RCC 7860 (cell line): Measurements from ENCODE around the gene NPFFR1.
"Not testable (repeated sequence)": the region's sequence is repeated elsewhere in the genome, so short reads cannot be mapped to it uniquely, and the experiment has no call there.

Experiments
- DNase-seq: peaks from one replicate; pipeline ENCODE4 v3.0.0-alpha.2; 2015; ENCODE audit warnings: low spot score
- FAIRE-seq: peaks from 2 replicates; lab custom pipeline; 2012; peaks lifted over from hg19 to GRCh38; lab: Jason Lieb, UNC

Gene NPFFR1

GRCh38 chr10:70258216-70258615 lies 25.6 kb downstream of the NPFFR1 start:
- DNase-seq (no peak), FAIRE-seq (no peak)

GRCh38 chr10:70257816-70258215 lies 26.0 kb downstream of the NPFFR1 start:
- not testable (repeated sequence) for FAIRE-seq, DNase-seq

- FAIRE-seq: no peak
- DNase-seq: no peak
Measured at GRCh38 chr10:70256463-70256862, 27.3 kb downstream of the NPFFR1 start.

- FAIRE-seq (no peak), DNase-seq (peak; percentile 61)
Measured at GRCh38 chr10:70255329-70256299, 28.2 kb downstream of the NPFFR1 start.

- FAIRE-seq (no peak), DNase-seq (no peak)
Measured at GRCh38 chr10:70254778-70255328, 29.0 kb downstream of the NPFFR1 start.

GRCh38 chr10:70253878-70254765 lies 29.7 kb downstream of the NPFFR1 start:
- no peak for FAIRE-seq
- DNase-seq: no peak

GRCh38 chr10:70250961-70251680 lies 32.7 kb downstream of the NPFFR1 start:
- DNase-seq: no peak
- no peak for FAIRE-seq

GRCh38 chr10:70247360-70247759 lies 36.4 kb downstream of the NPFFR1 start:
- FAIRE-seq (no peak), DNase-seq (no peak)

- no peak for FAIRE-seq
Measured at GRCh38 chr10:70241081-70241480, 42.7 kb downstream of the NPFFR1 start.

GRCh38 chr10:70239986-70240385 lies 43.8 kb downstream of the NPFFR1 start:
- not testable (repeated sequence) for FAIRE-seq, DNase-seq

More at GRCh38 chr10:70241081-70241480, 42.7 kb downstream of the NPFFR1 start:
- DNase-seq: no peak

GRCh38 chr10:70239077-70239976 lies 44.5 kb downstream of the NPFFR1 start:
- not testable (repeated sequence) for FAIRE-seq, DNase-seq

- DNase-seq, FAIRE-seq: not testable (repeated sequence)
Measured at GRCh38 chr10:70237958-70238536, 45.8 kb downstream of the NPFFR1 start.

- DNase-seq: no peak
- no peak for FAIRE-seq
Measured at GRCh38 chr10:70234668-70235447, 48.9 kb downstream of the NPFFR1 start.

GRCh38 chr10:70233939-70234300 lies 49.9 kb downstream of the NPFFR1 start:
- FAIRE-seq (no peak), DNase-seq (no peak)

- FAIRE-seq (no peak), DNase-seq (peak; percentile 90)
Measured at GRCh38 chr10:70233109-70233938, 50.5 kb downstream of the NPFFR1 start, which contains the start of gene PPA1. PPA1 (minus strand) TSS chr10:70233429; CDS start chr10:70233327, 102 bp downstream.

- DNase-seq (no peak), FAIRE-seq (no peak)
Measured at GRCh38 chr10:70232859-70233108, 51.0 kb downstream of the NPFFR1 start.

GRCh38 chr10:70232155-70232858 lies 51.5 kb downstream of the NPFFR1 start:
- FAIRE-seq (no peak), DNase-seq (peak; percentile 27)
